Endothelial cell of umbilical vein (primary cell): ENCODE results near the gene CCP110. TPM values are rescaled to one million over a fixed set of nuclear protein-coding genes. Genes with fewer than 3 reads are reported as not detected.

ENCODE experiments used
- BruUV-seq: library from RNA; stranded (reverse); fragments of 400-500 nt; replicated peaks from 2 replicates; lab custom pipeline; 2021; lab: Mats Ljungman, UMichigan
- CTCF ChIA-PET: fragments of 300-600, 350-600 bp; sonication (Branson Sonifier 250); formaldehyde crosslinking; loops from one replicate; lab custom pipeline; 2021; ENCODE audit warnings: antibody characterized with exemption, inconsistent platforms; lab: Charles Lee
- POLR2A ChIA-PET: fragments of 300-600, 350-600 bp; sonication (Branson Sonifier 250); formaldehyde crosslinking; loops from one replicate; lab custom pipeline; 2021; ENCODE audit warnings: antibody characterized with exemption, inconsistent platforms; lab: Charles Lee
- DNase-seq: peaks from one replicate; pipeline ENCODE4 v3.0.0-alpha.2; 2011; ENCODE audit warnings: low read depth, low spot score
- FAIRE-seq: peaks from 2 replicates; lab custom pipeline; 2011; peaks lifted over from hg19 to GRCh38; lab: Jason Lieb, UNC
- H2AFZ ChIP-seq: 2 replicates; pipeline ENCODE4 v1.6.0; 2012; ENCODE audit warnings: low read depth, low read length, control low read depth, inconsistent platforms
- H3K27ac ChIP-seq: 2 replicates; pipeline ENCODE4 v1.5.1; 2011; ENCODE audit warnings: low read depth, mild to moderate bottlenecking, control low read depth, low read length, moderate library complexity; ENCODE audit not compliant: insufficient read depth
- H3K27me3 ChIP-seq, 2 experiments: 2 replicates each; pipeline versions ENCODE4 v1.6.0 to v1.6.1; 2011; ENCODE audit warnings: low read length in 2 of 2, mixed read lengths in 1 of 2; ENCODE audit not compliant: control insufficient read depth in 2 of 2, insufficient read depth in 2 of 2
- H3K36me3 ChIP-seq, 2 experiments: 2 replicates in 1 of 2; 3 replicates in 1 of 2; pipeline ENCODE4 v1.5.1; 2011; ENCODE audit warnings: low read length in 2 of 2, mild to moderate bottlenecking in 1 of 2, moderate library complexity in 1 of 2; ENCODE audit not compliant: control insufficient read depth in 2 of 2, insufficient read depth in 2 of 2; ENCODE audit errors: extremely low read depth in 1 of 2
- H3K4me1 ChIP-seq: 3 replicates; pipeline ENCODE4 v1.5.1; 2011; ENCODE audit warnings: mild to moderate bottlenecking, low read length; ENCODE audit not compliant: control insufficient read depth, insufficient read depth; ENCODE audit errors: extremely low read depth
- H3K4me2 ChIP-seq: 2 replicates; pipeline ENCODE4 v1.6.1; 2011; ENCODE audit warnings: low read length, control low read depth, mixed read lengths; ENCODE audit not compliant: insufficient read depth
- H3K4me3 ChIP-seq, 3 experiments: fragments of 200-600 bp in 1 of 3; sonication (generic), shearing (Covaris generic) in 1 of 3; replicated peaks in 1 of 3; 2 replicates each; pipeline ENCODE4 v1.5.1; 2011 to 2016; ENCODE audit warnings: control low read depth in 3 of 3, low read length in 3 of 3, mild to moderate bottlenecking in 2 of 3, inconsistent platforms in 1 of 3, low read depth in 1 of 3, moderate library complexity in 1 of 3; ENCODE audit not compliant: insufficient read depth in 1 of 3
- H3K79me2 ChIP-seq: 2 replicates; pipeline ENCODE4 v1.6.0; 2012; ENCODE audit warnings: low read length, inconsistent platforms; ENCODE audit not compliant: control insufficient read depth, insufficient read depth
- H3K9ac ChIP-seq: replicated peaks from 2 replicates; pipeline ENCODE3; 2011; ENCODE audit warnings: low read length, control low read depth; ENCODE audit not compliant: insufficient read depth; ENCODE audit errors: extremely low read depth
- H3K9me1 ChIP-seq: replicated peaks from 3 replicates; pipeline ENCODE4 v1.6.0; 2011; ENCODE audit warnings: mild to moderate bottlenecking, low read length; ENCODE audit not compliant: control insufficient read depth, insufficient read depth; ENCODE audit errors: extremely low read depth
- H3K9me3 ChIP-seq: replicated peaks from 2 replicates; pipeline ENCODE4 v1.5.1; 2012; ENCODE audit warnings: low read length, inconsistent platforms; ENCODE audit not compliant: control insufficient read depth, insufficient read depth
- H4K20me1 ChIP-seq: replicated peaks from 2 replicates; pipeline ENCODE3; 2011; ENCODE audit warnings: mild to moderate bottlenecking, low read length; ENCODE audit not compliant: control insufficient read depth, insufficient read depth; ENCODE audit errors: extremely low read depth
- CTCF ChIP-seq, 2 donors: IDR thresholded peaks; 1 replicate in 1 of 2; 2 replicates in 1 of 2; pipeline ENCODE4 v1.5.1; 2011; ENCODE audit warnings: low read length in 2 of 2, mild to moderate bottlenecking in 2 of 2, moderate library complexity in 2 of 2, control low read depth in 1 of 2, inconsistent platforms in 1 of 2, low read depth in 1 of 2; ENCODE audit not compliant: insufficient read depth in 1 of 2; ENCODE audit errors: extremely low read depth in 1 of 2
- EZH2 ChIP-seq: IDR thresholded peaks from 2 replicates; pipeline ENCODE4 v1.6.1; 2012; ENCODE audit warnings: borderline replicate concordance, low read depth, mild to moderate bottlenecking, moderate library complexity, low read length, inconsistent platforms; ENCODE audit not compliant: severe bottlenecking
- FOS ChIP-seq: IDR thresholded peaks from 2 replicates; pipeline ENCODE4 v1.6.1; 2011; ENCODE audit warnings: mild to moderate bottlenecking, low read length, moderate library complexity, borderline replicate concordance; ENCODE audit not compliant: insufficient read depth
- GATA2 ChIP-seq: IDR thresholded peaks from 2 replicates; pipeline ENCODE4 v1.7.0; 2011; ENCODE audit warnings: low read depth, mild to moderate bottlenecking, moderate library complexity, mixed read lengths, low read length; ENCODE audit not compliant: insufficient read length, insufficient read depth
- JUN ChIP-seq: IDR thresholded peaks from 2 replicates; pipeline ENCODE4 v1.6.1; 2011; ENCODE audit warnings: borderline replicate concordance, low read depth; ENCODE audit not compliant: insufficient read length, insufficient read depth
- MAX ChIP-seq: IDR thresholded peaks from 2 replicates; pipeline ENCODE4 v1.6.1; 2011; ENCODE audit not compliant: insufficient read depth, insufficient read length
- MYC ChIP-seq: IDR thresholded peaks from one replicate; pipeline ENCODE4 v1.6.1; 2011; ENCODE audit warnings: mild to moderate bottlenecking, low read depth, low read length
- POLR2A ChIP-seq: IDR thresholded peaks from 2 replicates; pipeline ENCODE4 v1.6.1; 2012; ENCODE audit warnings: low read depth, mild to moderate bottlenecking, control low read depth, low read length
- POLR2AphosphoS5 ChIP-seq: IDR thresholded peaks from 2 replicates; pipeline ENCODE4 v1.6.1; 2012; ENCODE audit warnings: low read depth, mild to moderate bottlenecking, control low read depth, low read length, moderate library complexity; ENCODE audit not compliant: insufficient read depth
- dilution Hi-C: fragments of 300-500 bp; cut with MboI; formaldehyde crosslinking; loops from one replicate; pipeline ENCODE4 v1.15.0; 2019; ENCODE audit warnings: low sequenced_read_pairs; ENCODE audit not compliant: extremely low pct_ligation_motif_present
- intact Hi-C: fragments of 100-400 bp; cut with micrococcal nuclease; formaldehyde crosslinking; loops from one replicate; pipeline ENCODE4 v1.10.0; 2022
- polyA plus RNA-seq, 4 experiments: library from polyadenylated mRNA; depleted of rRNA in 3 of 4; stranded (reverse) in 3 of 4; unstranded in 1 of 4; fragments of >200 nt; gene quantifications; 2 replicates each; pipeline versions ENCODE4 v1.2.1 to v1.2.3, GENCODE V29; 2011 to 2012; ENCODE audit warnings: missing spikeins in 1 of 4
- total RNA-seq: library from RNA; stranded (reverse); gene quantifications from 2 replicates; pipeline ENCODE4 v1.2.3, GENCODE V29; 2021

CCP110 gene
- total and polyA plus RNA-seq, 2 donors (not counting 3 experiments of a cell fraction or from before 2014, with no cell fraction given) = 3.7 to 16.5 TPM

- Histone ChIP-seq H3K79me2 (no peaks in the 10 kb centered on the region), H3K9me1 (no peaks in the 10 kb centered on the region), H3K4me2 (peak overlapping the region; percentile 22), H3K4me3 (no peak overlapping the region), H3K4me1 (peaks cover 17% of the 10 kb centered on the region), H3K27me3 (no peaks in the 10 kb centered on the region), H4K20me1 (no peaks in the 10 kb centered on the region), H3K9ac (peak overlapping the region; percentile 25), H2AFZ (no peak overlapping the region), H3K9me3 (no peaks in the 10 kb centered on the region), H3K36me3 (peaks cover 0 to 15% of the 10 kb centered on the region in 2 experiments), H3K27ac (peak overlapping the region; percentile 73)
- intact Hi-C loops = no loop called here
- dilution Hi-C loops = no loop called here
- CTCF ChIA-PET = interaction anchor here (0.6 to 2.8 kb wide), 11 partner anchors 9 to 711 kb away, joined by 3 to 11 read pairs (median 5); partner anchors contain the start of gene VPS35L
- POLR2A ChIA-PET = interaction anchor here (0.6 to 0.7 kb wide), 2 partner anchors 297 to 807 kb away, joined by 4 to 7 read pairs; no protein-coding TSS in a partner anchor
- TF ChIP-seq MAX (no peak), JUN (no peak), GATA2 (no peak), POLR2AphosphoS5 (no peak), CTCF (IDR thresholded peaks at IDR 0.05; ENCODE audit: extremely low read depth in 1 of 2, insufficient read depth in 1 of 2, low read depth in 1 of 2, low read length in 2 of 2) (no peak), POLR2A (no peak), MYC (no peak), FOS (no peak), EZH2 (no peak)
- peak; percentile 97 for DNase-seq
- peak; percentile 71 for FAIRE-seq
- BruUV-seq = no TSS peak
Measured at GRCh38 chr16:19589771-19590302, 66.1 kb downstream of the CCP110 start.
